B cell (primary cell): Measurements from ENCODE around the gene APIP. TPM values are rescaled to one million over a fixed set of nuclear protein-coding genes. Genes with fewer than 3 reads are reported as not detected.

Experiments
- ATAC-seq: fragments of 200-7000 bp; cut with Tn5 transposase; one replicate; pipeline ENCODE4 v1.10.0; 2021; ENCODE audit warnings: low read depth, mild to moderate bottlenecking, moderate number of reproducible peaks, moderate library complexity
- CTCF ChIA-PET: fragments of 350-600 bp; sonication (Branson Sonifier 250); formaldehyde crosslinking; loops from one replicate; lab custom pipeline; 2021; ENCODE audit warnings: antibody characterized with exemption, inconsistent platforms; lab: Charles Lee
- POLR2A ChIA-PET: fragments of 350-600 bp; sonication (Branson Sonifier 250); formaldehyde crosslinking; loops from one replicate; lab custom pipeline; 2021; ENCODE audit warnings: antibody characterized with exemption; lab: Charles Lee
- DNase-seq: peaks from one replicate; pipeline ENCODE4 v3.0.0; 2013
- H2AFZ ChIP-seq: 2 replicates; pipeline ENCODE4 v1.6.1; 2012; ENCODE audit warnings: mild to moderate bottlenecking, low read depth, low read length; ENCODE audit not compliant: insufficient read depth, poor library complexity, severe bottlenecking
- H3K27ac ChIP-seq, 2 donors: 1 replicate in 1 of 2; 2 replicates in 1 of 2; pipeline ENCODE4 v1.5.1; 2012 to 2013; ENCODE audit warnings: low read length in 2 of 2, mild to moderate bottlenecking in 2 of 2, moderate library complexity in 1 of 2
- H3K27me3 ChIP-seq, 4 experiments: fragments of 200-600 bp in 1 of 4; sonication (generic) in 1 of 4; replicated peaks in 1 of 4; 1 replicate in 2 of 4; 2 replicates in 2 of 4; pipeline versions ENCODE4 v1.6.1 to v1.7.0; 2013 to 2016; ENCODE audit warnings: low read length in 3 of 4, mild to moderate bottlenecking in 2 of 4, mixed read lengths in 1 of 4, moderate library complexity in 1 of 4; ENCODE audit not compliant: insufficient read depth in 4 of 4, control insufficient read depth in 3 of 4; ENCODE audit errors: control extremely low read depth in 1 of 4
- H3K36me3 ChIP-seq, 2 experiments: replicated peaks in 1 of 2; 1 replicate in 1 of 2; 2 replicates in 1 of 2; pipeline versions ENCODE4 v1.6.1 to v1.7.1; 2013; ENCODE audit warnings: low read length in 1 of 2; ENCODE audit not compliant: insufficient read depth in 2 of 2, control insufficient read depth in 1 of 2; ENCODE audit errors: control extremely low read depth in 1 of 2, extremely low read depth in 1 of 2
- H3K4me1 ChIP-seq, 2 donors: fragments of 200-600 bp in 1 of 2; sonication (generic) in 1 of 2; 1 replicate in 1 of 2; 2 replicates in 1 of 2; pipeline versions ENCODE4 v1.5.1 to v1.6.1; 2013 to 2017; ENCODE audit warnings: low read length in 2 of 2; ENCODE audit not compliant: control insufficient read depth in 2 of 2, insufficient read depth in 2 of 2
- H3K4me2 ChIP-seq: replicated peaks from 2 replicates; pipeline ENCODE3; 2012; ENCODE audit warnings: mild to moderate bottlenecking, low read depth, low read length; ENCODE audit not compliant: poor library complexity, severe bottlenecking
- H3K4me3 ChIP-seq, 5 experiments: fragments of 200-600 bp in 1 of 5; sonication (generic) in 1 of 5; 1 replicate in 3 of 5; 2 replicates in 2 of 5; pipeline versions ENCODE4 v1.5.1 to v1.7.0; 2011 to 2016; ENCODE audit warnings: low read length in 4 of 5, mild to moderate bottlenecking in 4 of 5, low read depth in 2 of 5, control low read depth in 1 of 5, moderate library complexity in 1 of 5; ENCODE audit not compliant: insufficient read depth in 1 of 5; ENCODE audit errors: control extremely low read depth in 1 of 5, extremely low read depth in 1 of 5
- H3K79me2 ChIP-seq: fragments of 200-600 bp; sonication (generic); one replicate; pipeline ENCODE4 v1.6.0; 2016; ENCODE audit warnings: low read length; ENCODE audit not compliant: control insufficient read depth, insufficient read depth
- H3K9ac ChIP-seq: fragments of 200-600 bp; sonication (generic); 2 replicates; pipeline ENCODE4 v1.6.1; 2017; ENCODE audit warnings: mild to moderate bottlenecking, low read length, moderate library complexity
- H3K9me3 ChIP-seq, 3 donors: one replicate each; pipeline versions ENCODE4 v1.6.1 to v1.7.1; 2013; ENCODE audit warnings: low read length in 2 of 3; ENCODE audit not compliant: control insufficient read depth in 2 of 3, insufficient read depth in 1 of 3; ENCODE audit errors: control extremely low read depth in 1 of 3
- H4K20me1 ChIP-seq: 2 replicates; pipeline ENCODE4 v1.6.0; 2012; ENCODE audit warnings: mild to moderate bottlenecking, low read length; ENCODE audit not compliant: insufficient read depth, control insufficient read depth, poor library complexity, severe bottlenecking
- H3K27ac Mint-ChIP-seq: one replicate; pipeline ENCODE4 v1.8.0; 2021; ENCODE audit warnings: mixed read lengths
- H3K27me3 Mint-ChIP-seq: one replicate; pipeline ENCODE4 v1.8.0; 2021; ENCODE audit warnings: mixed read lengths
- H3K4me1 Mint-ChIP-seq: one replicate; pipeline ENCODE4 v1.8.0; 2021; ENCODE audit warnings: mixed read lengths
- H3K4me3 Mint-ChIP-seq: one replicate; pipeline ENCODE4 v1.8.0; 2021; ENCODE audit warnings: mixed read lengths
- H3K9me3 Mint-ChIP-seq: one replicate; pipeline ENCODE4 v1.8.0; 2022; ENCODE audit warnings: mixed read lengths; ENCODE audit not compliant: insufficient read depth
- EZH2 ChIP-seq: IDR thresholded peaks from 2 replicates; pipeline ENCODE4 v1.6.1; 2012; ENCODE audit warnings: borderline replicate concordance, low read depth, mild to moderate bottlenecking, moderate library complexity, low read length; ENCODE audit not compliant: insufficient read depth, poor library complexity, severe bottlenecking
- WGBS: methylation state at CpG from one replicate; pipeline ENCODE4 v1.1.5; 2013; ENCODE audit warnings: missing lambda C conversion rate; ENCODE audit not compliant: insufficient coverage; 5-methylcytosine and 5-hydroxymethylcytosine counted together
- intact Hi-C: fragments of 100-400 bp; cut with micrococcal nuclease; formaldehyde crosslinking; loops from one replicate; pipeline ENCODE4 v1.10.0; 2022
- polyA plus RNA-seq: library from polyadenylated mRNA; depleted of rRNA; stranded (reverse); fragments of >200 nt; gene quantifications from 2 replicates; pipeline ENCODE4 v1.2.3, GENCODE V29; 2012
- total RNA-seq, 2 donors: library from RNA; stranded (reverse); fragments of 120-200 nt in 1 of 2; gene quantifications; 1 replicate in 1 of 2; 2 replicates in 1 of 2; pipeline versions ENCODE4 v1.2.3 to v1.2.4, GENCODE V29; 2013 to 2022
- TF ChIP-seq, protein P1 (sequence below): fragments of 200-600 bp; IDR thresholded peaks from one replicate; pipeline ENCODE4 v1.8.0; 2022; ENCODE audit warnings: antibody characterized with exemption, mild to moderate bottlenecking

Gene APIP
- total and polyA plus RNA-seq, 2 donors (not counting 1 experiment from before 2014, with no cell fraction given) = 6.1 to 19.4 TPM

GRCh38 chr11:34839969-34840368, 76.2 kb downstream of the APIP start:
- no peaks in the 10 kb centered on the region for H3K4me1 Mint-ChIP-seq
- TF ChIP-seq EZH2 = no peak
- TF ChIP-seq, protein P1, sequence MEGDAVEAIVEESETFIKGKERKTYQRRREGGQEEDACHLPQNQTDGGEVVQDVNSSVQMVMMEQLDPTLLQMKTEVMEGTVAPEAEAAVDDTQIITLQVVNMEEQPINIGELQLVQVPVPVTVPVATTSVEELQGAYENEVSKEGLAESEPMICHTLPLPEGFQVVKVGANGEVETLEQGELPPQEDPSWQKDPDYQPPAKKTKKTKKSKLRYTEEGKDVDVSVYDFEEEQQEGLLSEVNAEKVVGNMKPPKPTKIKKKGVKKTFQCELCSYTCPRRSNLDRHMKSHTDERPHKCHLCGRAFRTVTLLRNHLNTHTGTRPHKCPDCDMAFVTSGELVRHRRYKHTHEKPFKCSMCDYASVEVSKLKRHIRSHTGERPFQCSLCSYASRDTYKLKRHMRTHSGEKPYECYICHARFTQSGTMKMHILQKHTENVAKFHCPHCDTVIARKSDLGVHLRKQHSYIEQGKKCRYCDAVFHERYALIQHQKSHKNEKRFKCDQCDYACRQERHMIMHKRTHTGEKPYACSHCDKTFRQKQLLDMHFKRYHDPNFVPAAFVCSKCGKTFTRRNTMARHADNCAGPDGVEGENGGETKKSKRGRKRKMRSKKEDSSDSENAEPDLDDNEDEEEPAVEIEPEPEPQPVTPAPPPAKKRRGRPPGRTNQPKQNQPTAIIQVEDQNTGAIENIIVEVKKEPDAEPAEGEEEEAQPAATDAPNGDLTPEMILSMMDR = no peak
- DNase-seq = no peak
- Histone ChIP-seq H3K4me3 (no peak overlapping the region), H3K36me3 (no peaks in the 10 kb centered on the region), H3K27ac (no peak overlapping the region), H3K9me3 (peaks cover 0 to 5% (median 3%) of the 10 kb centered on the region in 3 donors), H4K20me1 (no peaks in the 10 kb centered on the region), H3K4me2 (no peak overlapping the region), H2AFZ (no peak overlapping the region), H3K27me3 (peaks cover 0 to 4% (median 1%) of the 10 kb centered on the region in 4 experiments), H3K4me1 (no peaks in the 10 kb centered on the region), H3K79me2 (no peaks in the 10 kb centered on the region), H3K9ac (no peak overlapping the region)
- 93% methylated on average over 2 of the region's 2 CpGs for WGBS
- POLR2A ChIA-PET = no interaction called here
- intact Hi-C loops = loop anchor here (1.0 kb wide), 1 partner anchor 552 kb away; no protein-coding TSS in a partner anchor
- no peak overlapping the region for H3K4me3 Mint-ChIP-seq
- CTCF ChIA-PET = interaction anchor here (0.6 to 1.9 kb wide), 5 partner anchors 10 to 646 kb away, joined by 3 to 8 read pairs (median 6); no protein-coding TSS in a partner anchor
- no peak overlapping the region for H3K27ac Mint-ChIP-seq
- ATAC-seq = no peak
- H3K9me3 Mint-ChIP-seq = no peaks in the 10 kb centered on the region
- peaks cover 23% of the 10 kb centered on the region for H3K27me3 Mint-ChIP-seq

DNA sequence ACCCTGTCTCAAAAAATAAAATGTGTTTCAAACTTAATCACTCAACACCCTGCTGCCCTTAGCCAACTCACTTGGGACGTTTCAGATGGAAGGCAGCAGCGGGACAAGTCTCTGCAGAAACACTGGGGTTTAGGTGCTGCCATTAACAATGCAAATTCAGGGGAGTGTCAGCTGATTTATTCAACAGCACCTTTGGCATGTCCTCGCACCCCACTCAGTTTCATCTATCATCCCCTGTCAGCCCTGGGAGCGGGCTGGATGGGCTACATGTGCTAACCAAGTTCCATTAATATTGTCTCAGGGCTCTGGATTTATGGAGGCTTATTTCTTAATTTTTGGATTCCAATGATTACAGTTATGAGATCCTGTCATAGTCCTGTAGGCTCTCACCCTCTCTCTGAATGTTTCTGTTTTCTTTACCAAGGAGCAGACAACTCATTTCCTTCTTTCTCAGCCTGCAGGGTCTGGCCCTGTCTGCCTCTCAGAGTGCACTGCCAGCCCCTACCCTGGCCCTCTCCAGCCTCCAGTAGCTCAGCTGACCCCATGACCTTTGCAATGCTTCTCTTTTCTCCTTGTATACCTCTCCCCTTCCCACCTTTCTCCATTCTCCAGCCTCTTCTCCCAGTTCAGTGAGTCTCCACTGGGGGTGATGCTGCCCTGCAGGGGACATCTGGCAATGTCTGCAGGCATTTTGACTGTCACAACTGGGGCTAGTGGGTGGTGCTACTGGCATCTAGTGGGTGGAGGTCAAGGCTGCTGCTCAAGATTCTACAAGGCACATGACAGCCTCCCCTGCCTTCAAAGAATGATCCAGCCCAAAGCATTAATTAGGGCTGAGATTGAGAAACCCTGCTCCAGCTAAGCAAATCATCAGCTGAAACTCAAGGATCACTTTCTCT, 79.0 kb downstream of the APIP start:
- Mint-ChIP-seq H3K27me3 (peaks cover 24% of the 10 kb centered on the region), H3K27ac (no peak overlapping the region), H3K4me1 (no peaks in the 10 kb centered on the region), H3K4me3 (no peak overlapping the region), H3K9me3 (no peaks in the 10 kb centered on the region)
- 92% methylated on average over 2 of the region's 4 CpGs for WGBS
- H3K4me3 ChIP-seq = no peak overlapping the region
- no peak overlapping the region for H3K27ac ChIP-seq
- no peaks in the 10 kb centered on the region for H3K36me3 ChIP-seq
- no peak overlapping the region for H3K4me2 ChIP-seq
- TF ChIP-seq, protein P1 = no peak
- TF ChIP-seq EZH2 = no peak
- ChIA-PET POLR2A (no interaction called here), CTCF (no interaction called here)
- DNase-seq (no peak), ATAC-seq (no peak)
- peaks cover 0 to 3% (median under 1%) of the 10 kb centered on the region in 4 experiments for H3K27me3 ChIP-seq
- intact Hi-C loops = no loop called here
- H3K4me1 ChIP-seq = no peaks in the 10 kb centered on the region
- H3K9me3 ChIP-seq = peaks cover 0 to 10% (median 3%) of the 10 kb centered on the region in 3 donors
- no peaks in the 10 kb centered on the region for H4K20me1 ChIP-seq
- H3K9ac ChIP-seq = no peak overlapping the region
- no peaks in the 10 kb centered on the region for H3K79me2 ChIP-seq
- H2AFZ ChIP-seq = no peak overlapping the region
